Endothelial cell (in vitro differentiated cells): ENCODE results near the gene SLC40A1. TPM values are rescaled to one million over a fixed set of nuclear protein-coding genes. Genes with fewer than 3 reads are reported as not detected.

ENCODE experiments used
- DNase-seq: peaks from one replicate; pipeline ENCODE4 v3.0.0; 2021; ENCODE audit warnings: low spot score
- H3K27ac Mint-ChIP-seq: one replicate; pipeline ENCODE4 v1.8.0; 2021; ENCODE audit warnings: mixed read lengths, inconsistent platforms; ENCODE audit not compliant: unreplicated experiment
- H3K27me3 Mint-ChIP-seq: one replicate; pipeline ENCODE4 v1.8.0; 2021; ENCODE audit warnings: mild to moderate bottlenecking, moderate library complexity, mixed read lengths, inconsistent platforms; ENCODE audit not compliant: unreplicated experiment
- H3K36me3 Mint-ChIP-seq: one replicate; pipeline ENCODE4 v1.8.0; 2021; ENCODE audit warnings: mild to moderate bottlenecking, low read depth, mixed read lengths, inconsistent platforms; ENCODE audit not compliant: unreplicated experiment
- H3K4me1 Mint-ChIP-seq: one replicate; pipeline ENCODE4 v1.8.0; 2021; ENCODE audit warnings: mild to moderate bottlenecking, mixed read lengths, inconsistent platforms; ENCODE audit not compliant: unreplicated experiment
- H3K4me3 Mint-ChIP-seq: one replicate; pipeline ENCODE4 v1.8.0; 2021; ENCODE audit warnings: mild to moderate bottlenecking, mixed read lengths, inconsistent platforms; ENCODE audit not compliant: unreplicated experiment
- H3K9me3 Mint-ChIP-seq: one replicate; pipeline ENCODE4 v1.8.0; 2021; ENCODE audit warnings: mixed read lengths, inconsistent platforms; ENCODE audit not compliant: unreplicated experiment
- total RNA-seq: library from RNA; stranded (reverse); fragmentation: NEBNext Ultra II Directional; extraction: Animal tissue kit (Norgen Biotek cat#: 25700); gene quantifications from one replicate; pipeline ENCODE4 v1.2.1, GENCODE V29; 2021; ENCODE audit not compliant: unreplicated experiment
- TF ChIP-seq, protein P1 (sequence below): fragments of 200-600 bp; sonication (generic); IDR thresholded peaks from one replicate; pipeline ENCODE4 v1.5.0; 2021; ENCODE audit warnings: antibody characterized with exemption; ENCODE audit not compliant: unreplicated experiment

SLC40A1 gene
- total RNA-seq, 1 donor from 2014 or later = 90.9 TPM

DNA sequence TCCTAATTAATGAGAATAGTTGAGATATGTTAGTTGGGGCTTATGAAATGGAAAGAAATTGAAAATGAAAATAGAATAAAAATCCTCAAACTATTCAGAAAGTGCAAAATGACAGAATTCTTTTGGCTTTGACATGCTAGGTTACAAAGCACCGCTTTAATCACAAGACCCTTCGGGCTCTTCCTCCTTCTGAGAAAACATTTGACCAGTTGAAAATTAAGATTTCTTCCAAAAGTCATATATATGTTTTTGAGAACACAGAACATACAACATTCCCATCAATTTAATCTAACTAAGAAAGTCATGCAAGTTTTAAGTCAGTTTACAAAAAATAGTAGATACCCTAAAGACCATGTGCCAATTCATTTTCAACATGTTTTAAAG lies 2.2 kb upstream of the SLC40A1 start:
- Mint-ChIP-seq H3K36me3 (peaks cover 14% of the 10 kb centered on the region), H3K27me3 (peaks cover 7% of the 10 kb centered on the region), H3K4me1 (peaks cover 35% of the 10 kb centered on the region), H3K4me3 (no peak overlapping the region), H3K27ac (no peak overlapping the region), H3K9me3 (no peaks in the 10 kb centered on the region)
- no peak for DNase-seq
- TF ChIP-seq, protein P1, sequence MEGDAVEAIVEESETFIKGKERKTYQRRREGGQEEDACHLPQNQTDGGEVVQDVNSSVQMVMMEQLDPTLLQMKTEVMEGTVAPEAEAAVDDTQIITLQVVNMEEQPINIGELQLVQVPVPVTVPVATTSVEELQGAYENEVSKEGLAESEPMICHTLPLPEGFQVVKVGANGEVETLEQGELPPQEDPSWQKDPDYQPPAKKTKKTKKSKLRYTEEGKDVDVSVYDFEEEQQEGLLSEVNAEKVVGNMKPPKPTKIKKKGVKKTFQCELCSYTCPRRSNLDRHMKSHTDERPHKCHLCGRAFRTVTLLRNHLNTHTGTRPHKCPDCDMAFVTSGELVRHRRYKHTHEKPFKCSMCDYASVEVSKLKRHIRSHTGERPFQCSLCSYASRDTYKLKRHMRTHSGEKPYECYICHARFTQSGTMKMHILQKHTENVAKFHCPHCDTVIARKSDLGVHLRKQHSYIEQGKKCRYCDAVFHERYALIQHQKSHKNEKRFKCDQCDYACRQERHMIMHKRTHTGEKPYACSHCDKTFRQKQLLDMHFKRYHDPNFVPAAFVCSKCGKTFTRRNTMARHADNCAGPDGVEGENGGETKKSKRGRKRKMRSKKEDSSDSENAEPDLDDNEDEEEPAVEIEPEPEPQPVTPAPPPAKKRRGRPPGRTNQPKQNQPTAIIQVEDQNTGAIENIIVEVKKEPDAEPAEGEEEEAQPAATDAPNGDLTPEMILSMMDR = no peak

DNA sequence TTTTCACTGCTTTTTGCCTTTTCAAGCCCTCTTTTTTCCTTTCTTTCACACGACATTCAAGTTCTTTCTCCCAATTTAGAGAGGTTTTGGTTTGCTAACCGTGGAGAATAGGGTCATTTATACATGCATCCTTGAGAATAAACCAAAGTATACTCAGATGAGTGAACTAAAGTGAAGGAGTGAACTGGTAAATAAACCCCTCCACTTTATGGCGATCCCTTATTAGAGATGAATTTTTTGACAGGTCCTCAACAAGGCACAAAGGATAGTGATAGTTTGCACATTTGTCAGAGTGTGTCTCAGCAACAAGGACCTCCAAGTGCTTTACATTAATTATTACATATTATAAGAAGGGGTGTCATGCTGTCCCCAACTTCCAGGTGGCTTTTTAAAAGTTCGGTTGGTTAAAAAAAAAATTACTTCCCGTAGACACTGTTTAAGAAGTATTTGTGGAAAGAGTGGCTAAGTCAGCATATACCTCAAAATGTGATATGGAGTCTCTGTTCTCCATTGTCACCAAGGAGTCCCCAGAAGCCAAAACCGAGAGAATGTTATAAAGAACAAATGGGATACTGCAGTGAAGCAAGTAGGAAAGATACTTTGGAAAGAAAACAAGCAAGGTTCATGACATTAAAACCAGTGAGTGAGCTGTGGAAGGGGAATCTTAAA lies 1.7 kb upstream of the SLC40A1 start:
- Mint-ChIP-seq H3K27me3 (peaks cover 7% of the 10 kb centered on the region), H3K4me1 (peaks cover 36% of the 10 kb centered on the region), H3K4me3 (peak overlapping the region; percentile 82), H3K36me3 (peaks cover 14% of the 10 kb centered on the region), H3K27ac (no peak overlapping the region), H3K9me3 (no peaks in the 10 kb centered on the region)
- no peak for DNase-seq
- TF ChIP-seq, protein P1 = no peak

DNA sequence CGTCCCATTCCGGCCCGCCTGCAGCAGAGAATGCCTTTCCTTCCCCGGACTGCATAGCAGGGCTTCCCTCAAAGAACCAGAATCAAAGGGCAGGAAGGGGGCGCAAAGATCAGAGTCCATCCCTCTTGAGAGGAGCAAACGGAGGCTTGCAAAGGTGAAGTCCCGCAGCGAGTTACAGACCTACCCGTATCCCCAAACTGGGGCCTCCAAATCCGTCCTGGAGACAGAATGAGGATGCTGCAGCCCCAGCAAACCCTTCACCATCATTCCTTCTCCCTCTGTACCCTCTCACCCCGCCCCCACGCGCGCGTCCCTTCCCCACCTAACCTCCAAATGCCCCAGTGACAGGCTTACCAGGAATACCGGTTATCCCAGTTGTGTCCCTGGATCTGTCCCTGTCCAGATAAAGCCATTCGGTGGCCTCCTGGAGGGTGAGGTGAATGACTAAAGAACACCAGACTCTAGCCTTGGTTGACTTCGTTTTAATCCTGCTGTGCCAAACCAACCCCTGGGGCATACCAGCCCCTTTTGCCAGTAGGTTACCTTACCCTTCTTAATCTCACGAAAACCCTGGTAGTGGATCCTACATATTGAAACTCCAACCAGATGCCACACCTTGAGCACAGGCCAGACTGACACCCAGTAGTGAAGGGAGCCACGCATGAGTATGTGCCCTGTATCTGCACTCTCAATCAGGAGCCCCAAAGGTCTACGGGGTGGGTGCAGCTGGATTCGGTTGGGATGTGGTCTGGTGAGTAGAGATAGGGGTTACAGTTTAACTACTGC lies 961 bp upstream of the SLC40A1 start:
- TF ChIP-seq, protein P1 = no peak
- Mint-ChIP-seq H3K27me3 (peaks cover 7% of the 10 kb centered on the region), H3K4me3 (peak overlapping the region; percentile 82), H3K4me1 (peaks cover 42% of the 10 kb centered on the region), H3K36me3 (peaks cover 14% of the 10 kb centered on the region), H3K9me3 (no peaks in the 10 kb centered on the region), H3K27ac (no peak overlapping the region)
- DNase-seq = peak; percentile 17

DNA sequence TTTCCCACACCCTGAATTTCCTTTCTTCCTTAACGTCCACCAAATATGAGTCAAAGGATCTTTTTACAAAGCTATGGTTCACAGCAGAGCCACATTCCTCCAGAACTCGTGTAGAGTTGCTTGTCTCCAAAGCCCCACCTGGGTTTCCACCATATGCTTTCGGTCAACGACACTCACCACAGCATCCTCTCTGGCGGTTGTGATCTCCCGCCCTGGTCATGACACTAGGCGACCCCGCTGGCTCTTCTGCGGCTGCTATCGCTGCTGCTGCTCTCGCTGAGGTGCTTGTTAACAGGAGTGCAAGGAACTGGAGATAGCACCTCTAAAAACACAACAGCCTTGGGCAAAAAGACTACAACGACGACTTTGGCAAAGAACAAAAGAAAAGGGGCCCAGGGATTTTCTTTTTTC lies 340 bp downstream of the SLC40A1 start:
- H3K27me3 Mint-ChIP-seq = peaks cover 5% of the 10 kb centered on the region
- no peaks in the 10 kb centered on the region for H3K9me3 Mint-ChIP-seq
- peak overlapping the region; percentile 6 for H3K27ac Mint-ChIP-seq
- peak overlapping the region; percentile 94 for H3K4me3 Mint-ChIP-seq
- TF ChIP-seq, protein P1 = no peak
- DNase-seq = peak; percentile 19
- H3K36me3 Mint-ChIP-seq = peaks cover 15% of the 10 kb centered on the region
- peaks cover 54% of the 10 kb centered on the region for H3K4me1 Mint-ChIP-seq
